PC-9 (cell line): ENCODE data around the gene KIF5C.

Experiments used
- CTCF ChIP-seq: fragments of 200-600 bp; sonication (generic); conservative IDR thresholded peaks from 2 replicates; pipeline ENCODE4 v1.6.1; 2017; ENCODE audit warnings: mixed run types, antibody characterized with exemption, mild to moderate bottlenecking, moderate library complexity
- EZH2 ChIP-seq: fragments of 200-600 bp; sonication (generic); IDR thresholded peaks from 2 replicates; pipeline ENCODE4 v1.8.0; 2017; ENCODE audit warnings: antibody characterized with exemption, low read depth

- TF ChIP-seq CTCF (no peak), EZH2 (no peak)
These were observed 45.4 kb upstream of the KIF5C start for GRCh38 chr2:148829618-148830017.
